ENCODE measurements around the gene MYO7A.

GRCh38 chr11:77110836-77111235, 17.2 kb upstream of the MYO7A start:
- no peak for TF ChIP-seq CTCF (IDR thresholded peaks at IDR 0.05)
- no peak for TF ChIP-seq EP300 (IDR thresholded peaks at IDR 0.05)

Data from ovary (tissue), 3 donors.